NCI-H82 treated with DMSO at 0.1 percent for 48 hours (cell line): ENCODE results near the gene DNAJB13.

Experiments
- DNase-seq: peaks from one replicate; lab custom pipeline; 2025; ENCODE audit not compliant: unreplicated experiment; lab: John Stamatoyannopoulos, UW

Gene DNAJB13

GRCh38 chr11:74012074-74012809 is 61.4 kb downstream of the DNAJB13 start:
- no peak for DNase-seq

- DNase-seq = no peak
Observed at GRCh38 chr11:74013141-74013540, 62.3 kb downstream of the DNAJB13 start.

- no peak for DNase-seq
Observed at GRCh38 chr11:74014880-74015279, 64.1 kb downstream of the DNAJB13 start.

GRCh38 chr11:74015919-74016684 is 65.3 kb downstream of the DNAJB13 start:
- DNase-seq = no peak

GRCh38 chr11:74017631-74018030 is 66.8 kb downstream of the DNAJB13 start:
- DNase-seq = no peak

GRCh38 chr11:74018331-74019005 is 67.6 kb downstream of the DNAJB13 start:
- DNase-seq = no peak

- no peak for DNase-seq
Observed at GRCh38 chr11:74019104-74019738, 68.4 kb downstream of the DNAJB13 start.

- DNase-seq = no peak
Observed at GRCh38 chr11:74019860-74020259, 69.0 kb downstream of the DNAJB13 start.
